Mesodermal cell (in vitro differentiated cells): ENCODE measurements around the gene MT1X.
"Not testable (repeated sequence)": the region's sequence is repeated elsewhere in the genome, so short reads cannot be mapped to it uniquely, and the experiment has no call there.

ENCODE experiments used
- H3K27ac ChIP-seq: 2 replicates; pipeline ENCODE4 v1.7.0; 2013; ENCODE audit warnings: mild to moderate bottlenecking, low read depth, low read length, moderate library complexity; ENCODE audit not compliant: severe bottlenecking
- H3K36me3 ChIP-seq: 2 replicates; pipeline ENCODE4 v1.7.1; 2013; ENCODE audit warnings: mild to moderate bottlenecking, low read length, moderate library complexity; ENCODE audit not compliant: control insufficient read depth, insufficient read depth
- H3K4me1 ChIP-seq: one replicate; pipeline ENCODE4 v1.7.1; 2013; ENCODE audit warnings: mild to moderate bottlenecking, low read length; ENCODE audit not compliant: insufficient read depth, control insufficient read depth, poor library complexity, severe bottlenecking
- H3K4me3 ChIP-seq: 2 replicates; pipeline ENCODE4 v1.7.0; 2013; ENCODE audit warnings: low read length, control low read depth, mild to moderate bottlenecking; ENCODE audit not compliant: insufficient read depth, poor library complexity, severe bottlenecking; ENCODE audit errors: extremely low read depth
- H3K9me3 ChIP-seq: 2 replicates; pipeline ENCODE4 v1.7.1; 2013; ENCODE audit warnings: mild to moderate bottlenecking, low read length, moderate library complexity; ENCODE audit not compliant: control insufficient read depth
- WGBS, 2 experiments: methylation state at CpG; one replicate each; pipeline ENCODE4 v1.1.5; 2013; ENCODE audit warnings: missing lambda C conversion rate in 2 of 2; ENCODE audit not compliant: insufficient coverage in 2 of 2; 5-methylcytosine and 5-hydroxymethylcytosine counted together

The MT1X gene

DNA sequence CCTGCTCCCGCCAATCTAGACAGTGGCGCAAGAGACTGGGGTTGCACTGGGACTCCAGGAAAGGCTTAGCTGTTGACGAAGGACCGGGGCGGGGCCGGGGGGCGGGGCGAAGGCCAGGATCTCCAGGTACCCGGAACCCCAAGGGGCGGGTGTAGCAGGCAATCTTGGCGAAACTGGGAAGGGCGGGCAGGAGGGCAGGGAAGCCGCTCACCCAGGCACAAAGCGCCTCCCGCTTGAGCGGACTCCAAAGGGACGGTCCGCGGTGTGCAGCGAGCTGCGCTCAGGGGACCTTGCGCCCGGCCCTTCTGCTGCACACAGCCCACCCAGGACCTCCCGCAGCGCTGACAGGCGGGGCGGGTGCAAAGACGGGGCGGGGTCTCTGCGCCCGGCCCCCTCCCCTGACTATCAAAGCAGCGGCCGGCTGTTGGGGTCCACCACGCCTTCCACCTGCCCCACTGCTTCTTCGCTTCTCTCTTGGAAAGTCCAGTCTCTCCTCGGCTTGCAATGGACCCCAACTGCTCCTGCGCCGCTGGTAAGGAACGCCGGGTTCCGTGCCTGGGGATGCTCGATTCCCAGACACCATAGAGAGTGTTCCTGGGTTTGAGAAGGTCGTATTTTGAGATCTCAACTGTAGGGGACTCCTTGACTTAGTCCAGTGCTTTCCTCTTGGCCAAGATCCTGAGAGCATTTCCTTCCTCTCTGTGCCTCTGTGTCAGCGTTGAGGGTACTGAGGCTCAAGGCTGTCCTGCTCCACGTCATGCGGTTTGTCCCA lies 24.5 kb upstream of the MT1X start, which contains the start of gene MT1F:
TSS of gene MT1F (plus strand) at position 405 of the 772 bp plus-strand sequence. CDS start at position 505, 100 bp downstream.
- H3K4me3 ChIP-seq, result peak within 1 kb of the TSS; percentile 39
- H3K4me1 ChIP-seq, result no peaks in the 10 kb centered on the region
- no peaks in the 10 kb centered on the region for H3K36me3 ChIP-seq
- WGBS, 2 experiments, result 3 to 4% methylated on average over 45 to 46 of the region's 46 CpGs
- no peaks in the 10 kb centered on the region for H3K9me3 ChIP-seq
- H3K27ac ChIP-seq, result no peak within 1 kb of the TSS

DNA sequence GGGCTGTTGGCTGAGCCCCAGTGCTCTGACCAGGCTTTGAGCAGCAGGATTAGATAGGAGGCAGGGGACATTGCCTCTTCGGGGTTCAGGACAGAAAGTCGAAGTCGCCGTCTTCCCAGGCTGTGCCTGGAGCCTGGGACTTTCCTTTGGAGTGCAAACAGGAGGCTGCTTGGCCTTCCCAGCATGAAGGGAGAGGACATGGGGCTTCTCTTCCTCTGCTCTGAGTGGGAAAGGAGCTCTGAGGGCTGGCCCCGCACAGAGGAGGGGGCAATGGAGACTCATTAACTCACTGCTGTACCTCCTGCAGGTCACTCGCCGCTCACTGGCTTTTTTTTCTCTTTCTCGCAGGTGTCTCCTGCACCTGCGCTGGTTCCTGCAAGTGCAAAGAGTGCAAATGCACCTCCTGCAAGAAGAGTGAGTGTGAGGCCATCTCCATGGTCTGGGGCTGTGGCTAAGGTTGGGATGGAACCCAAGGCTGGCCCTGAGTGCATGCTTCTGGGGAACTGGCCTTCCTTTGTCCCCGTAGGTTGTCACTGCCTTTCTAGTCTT lies 23.9 kb upstream of the MT1X start:
- no peaks in the 10 kb centered on the region for H3K9me3 ChIP-seq
- H3K36me3 ChIP-seq, result no peaks in the 10 kb centered on the region
- H3K27ac ChIP-seq, result no peak overlapping the region
- no peaks in the 10 kb centered on the region for H3K4me1 ChIP-seq
- no peak overlapping the region for H3K4me3 ChIP-seq
- WGBS, 2 experiments, result 25 to 36% methylated on average over 8 to 9 of the region's 10 CpGs

DNA sequence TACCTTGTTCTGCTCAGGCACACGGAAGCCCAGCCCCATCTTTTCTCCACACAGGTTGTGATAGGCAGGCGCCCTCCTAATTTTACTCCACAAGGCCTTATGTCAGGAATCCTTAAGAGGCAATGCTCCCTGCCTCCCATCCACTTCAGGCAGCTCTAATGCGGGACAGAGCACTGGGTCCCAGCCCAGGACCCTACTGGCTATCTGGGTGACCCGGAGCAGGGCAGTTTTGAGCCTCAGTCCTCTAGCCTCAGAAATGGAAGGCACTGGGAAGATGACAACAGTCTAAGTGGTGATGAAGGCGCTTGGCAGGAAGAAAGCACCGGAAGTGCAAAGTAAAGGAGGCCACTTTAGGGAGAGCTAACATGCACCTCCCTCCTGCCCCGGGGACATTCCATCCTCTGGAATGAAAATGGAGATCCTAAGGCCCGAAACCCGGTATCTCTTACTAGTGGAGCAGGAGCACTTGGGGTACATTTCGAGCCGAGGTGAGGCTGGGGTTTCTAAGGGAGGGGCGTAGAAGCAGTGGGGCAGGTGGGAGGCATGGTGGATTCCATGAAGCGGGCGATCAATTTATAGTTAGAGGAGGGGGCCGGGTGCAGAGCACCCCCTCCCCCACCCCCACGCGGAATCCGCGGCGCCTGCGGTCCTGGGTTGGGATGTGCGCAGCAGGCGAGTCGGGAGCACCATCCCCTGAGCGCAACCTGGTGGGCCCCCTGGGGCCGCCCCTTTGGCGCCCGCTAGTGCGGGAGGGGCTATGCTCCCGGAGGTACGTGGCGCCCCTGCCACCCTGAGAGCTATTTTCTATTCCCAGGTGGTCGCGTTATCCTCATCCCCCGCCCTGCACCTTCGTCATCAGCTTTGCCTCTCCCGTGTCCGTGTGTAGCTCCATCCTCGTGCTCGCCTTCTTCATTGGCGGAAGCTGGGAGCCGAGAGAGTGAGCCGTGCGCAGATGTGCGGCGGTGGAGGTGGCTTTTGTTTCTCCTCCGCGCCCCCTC lies 19.6 kb upstream of the MT1X start:
- Histone ChIP-seq H3K4me1 (no peaks in the 10 kb centered on the region), H3K4me3 (no peak overlapping the region), H3K36me3 (no peaks in the 10 kb centered on the region), H3K9me3 (no peaks in the 10 kb centered on the region), H3K27ac (no peak overlapping the region)
- WGBS, 2 experiments, result 16 to 17% methylated on average over 34 to 44 of the region's 48 CpGs

DNA sequence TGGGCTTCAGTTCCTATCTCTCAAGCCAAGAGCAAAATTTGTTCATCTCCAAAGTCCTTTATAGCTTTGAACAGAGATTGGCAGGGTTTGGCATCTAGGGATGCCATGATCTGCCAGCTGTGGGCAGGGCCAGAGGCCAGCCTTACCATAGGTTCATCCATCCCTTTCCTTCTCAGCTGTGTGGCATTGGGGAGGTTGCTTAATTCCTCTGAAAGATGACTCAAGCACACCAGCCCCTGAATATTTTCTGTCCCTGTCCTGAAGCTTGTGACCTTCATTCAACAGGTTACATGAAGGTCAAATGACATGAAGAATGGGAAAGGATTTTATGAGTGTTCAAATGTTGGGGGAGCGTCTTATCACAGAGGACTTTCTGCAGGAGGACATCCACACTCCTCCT lies 17.8 kb upstream of the MT1X start:
- WGBS, 2 experiments, result no CpG with 5 or more reads among the region's 1 CpG
- no peaks in the 10 kb centered on the region for H3K36me3 ChIP-seq
- H3K9me3 ChIP-seq, result no peaks in the 10 kb centered on the region
- H3K4me1 ChIP-seq, result no peaks in the 10 kb centered on the region
- H3K27ac ChIP-seq, result no peak overlapping the region
- H3K4me3 ChIP-seq, result no peak overlapping the region

DNA sequence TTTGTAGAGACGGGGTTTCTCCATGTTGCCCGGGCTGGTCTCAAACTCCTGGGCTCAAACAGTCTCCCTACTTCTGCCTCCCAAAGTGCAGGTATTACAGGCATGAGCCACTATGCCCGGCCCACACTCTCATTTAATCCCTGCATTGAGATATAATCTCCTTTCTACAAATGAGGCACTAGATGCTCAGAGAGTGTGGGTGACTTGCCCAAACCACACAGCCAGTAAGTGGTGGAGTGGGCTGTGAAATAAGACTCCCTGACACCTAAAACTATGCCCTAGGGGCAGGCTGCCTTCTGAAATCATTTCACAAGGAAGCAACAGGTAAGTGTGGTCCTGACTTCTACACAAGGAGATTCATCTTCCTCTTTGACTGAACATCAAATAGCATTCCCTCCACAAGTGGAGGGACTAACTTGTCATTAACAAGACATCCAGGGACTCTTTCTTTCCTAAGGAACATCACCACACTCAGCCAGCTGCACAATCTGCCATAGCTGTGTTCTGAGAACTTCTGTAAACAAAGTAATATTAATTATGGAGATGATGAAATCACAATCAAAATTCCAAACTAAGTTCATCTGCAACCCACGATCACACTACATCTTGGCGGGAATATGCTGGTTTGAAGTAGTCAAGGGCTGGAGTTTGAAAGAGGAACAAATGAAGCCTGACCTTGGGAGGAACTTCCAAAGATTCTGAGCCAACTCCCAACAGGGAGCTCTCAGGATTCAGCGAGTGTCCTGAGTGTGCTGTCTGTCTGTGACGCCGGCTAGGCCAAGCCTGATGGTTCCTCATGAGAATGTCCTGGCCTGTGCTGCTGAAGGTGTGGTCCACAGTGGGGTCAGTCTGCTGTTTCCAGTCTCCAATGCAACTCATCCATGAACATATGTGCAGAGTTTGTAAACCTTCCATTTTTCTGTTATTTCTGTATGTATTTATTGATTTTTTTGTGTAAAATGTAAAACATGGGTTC lies 16.7 kb upstream of the MT1X start:
- not testable (repeated sequence) for H3K4me3 ChIP-seq, H3K36me3 ChIP-seq, H3K4me1 ChIP-seq, H3K27ac ChIP-seq, H3K9me3 ChIP-seq
- 68% methylated on average over 5 to 6 of the region's 8 CpGs for WGBS, 2 experiments

DNA sequence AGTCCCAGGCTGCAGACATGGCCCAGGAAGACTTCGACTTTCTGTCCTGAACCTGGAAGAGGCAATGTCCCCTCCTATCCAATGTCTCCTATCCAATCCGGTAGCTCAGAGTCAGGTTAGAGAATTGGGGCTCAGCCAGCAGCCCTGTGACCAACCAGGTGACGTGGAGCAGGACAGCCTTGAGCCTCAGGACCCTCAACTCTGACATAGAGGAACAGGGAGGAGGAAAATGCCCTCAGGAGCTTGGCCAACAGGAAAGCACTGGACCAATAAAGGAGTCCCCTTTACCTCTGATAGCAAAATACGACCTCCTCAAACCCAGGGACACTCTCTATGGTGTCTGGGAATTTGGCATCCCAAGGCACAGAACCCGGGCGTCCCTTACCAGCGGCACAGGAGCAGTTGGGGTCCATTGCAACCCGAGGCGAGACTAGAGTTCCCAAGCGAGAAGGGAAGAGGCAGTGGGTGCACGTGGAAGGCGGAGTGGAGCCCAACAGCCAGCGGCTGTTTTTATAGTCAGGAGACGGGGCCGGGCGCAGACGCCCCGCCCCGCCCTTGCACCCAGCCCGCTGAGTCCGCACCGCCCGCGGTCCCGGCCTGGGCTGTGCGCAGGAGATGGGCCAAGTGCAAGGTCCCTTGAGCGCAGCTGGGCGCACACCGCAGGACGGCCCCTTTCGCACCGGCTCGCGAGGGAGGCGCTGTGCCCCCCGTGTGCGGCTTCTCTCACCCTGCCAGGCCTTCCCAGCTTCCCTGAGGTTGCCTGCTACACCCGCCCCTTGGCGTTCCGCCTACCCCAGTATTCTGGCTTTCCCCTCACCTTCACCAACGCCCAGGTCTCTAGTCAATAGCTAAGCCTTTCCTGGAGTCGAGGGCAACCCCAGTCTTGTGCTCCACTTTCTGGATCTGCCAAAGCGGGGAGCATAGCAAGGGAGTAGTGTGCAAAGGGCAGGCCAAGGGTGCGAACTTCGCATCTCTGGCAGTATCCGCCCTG lies 14.4 kb upstream of the MT1X start, which contains the start of gene MT1G:
TSS of gene MT1G (minus strand) at position 485 of the 991 bp plus-strand sequence. CDS start at position 413, 72 bp downstream.
- no peak within 1 kb of the TSS for H3K4me3 ChIP-seq
- no peaks in the 10 kb centered on the region for H3K4me1 ChIP-seq
- H3K36me3 ChIP-seq, result no peaks in the 10 kb centered on the region
- 15 to 22% methylated on average over 39 to 45 of the region's 46 CpGs for WGBS, 2 experiments
- no peaks in the 10 kb centered on the region for H3K9me3 ChIP-seq
- no peak within 1 kb of the TSS for H3K27ac ChIP-seq

DNA sequence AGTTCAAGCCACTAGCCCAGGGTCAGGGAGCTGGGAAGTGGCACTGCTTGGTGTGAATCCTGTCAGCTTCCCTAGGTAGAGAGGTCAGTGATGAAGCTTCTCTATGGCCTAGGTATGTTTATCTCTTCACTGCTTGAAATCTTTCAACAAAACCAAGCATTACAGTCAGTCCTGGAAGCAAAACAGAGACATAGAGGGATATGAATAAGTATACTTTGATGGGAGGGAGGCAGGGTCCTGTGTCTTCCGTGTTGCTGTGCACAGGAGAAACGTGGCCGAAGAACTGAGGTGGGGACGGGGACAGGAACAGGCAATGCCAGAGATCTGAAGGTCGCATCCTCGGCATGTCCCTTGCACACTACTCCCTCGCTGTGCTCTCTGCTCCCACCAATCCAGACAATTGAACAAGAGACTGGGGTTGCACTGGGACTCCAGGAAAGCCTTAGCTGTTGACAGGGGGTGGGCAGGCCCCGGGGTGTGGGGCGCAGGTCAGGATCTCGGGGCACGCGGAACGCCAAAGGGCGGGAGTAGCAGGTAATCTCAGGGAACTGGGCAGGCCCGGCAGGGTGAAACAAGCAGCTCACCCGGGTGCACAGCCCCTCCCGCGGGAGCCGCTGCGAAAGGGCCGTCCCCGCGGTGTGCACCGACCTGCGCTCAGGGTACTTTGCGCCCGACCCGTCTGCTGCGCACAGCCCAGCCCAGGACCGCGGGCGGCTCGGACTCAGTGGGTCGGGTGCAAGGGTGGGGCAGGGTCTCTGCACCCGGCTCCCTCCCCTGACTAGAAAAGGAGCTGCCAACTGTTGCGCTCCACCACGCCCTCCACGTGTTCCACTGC lies 13.0 kb upstream of the MT1X start, which contains the start of gene MT1H:
TSS of gene MT1H (plus strand) at position 810 of the 835 bp plus-strand sequence. CDS start 71 bp downstream, outside the sequence.
- Histone ChIP-seq H3K4me1 (no peaks in the 10 kb centered on the region), H3K9me3 (no peaks in the 10 kb centered on the region), H3K27ac (no peak within 1 kb of the TSS), H3K36me3 (no peaks in the 10 kb centered on the region), H3K4me3 (no peak within 1 kb of the TSS)
- 22 to 28% methylated on average over 36 of the region's 38 CpGs for WGBS, 2 experiments

DNA sequence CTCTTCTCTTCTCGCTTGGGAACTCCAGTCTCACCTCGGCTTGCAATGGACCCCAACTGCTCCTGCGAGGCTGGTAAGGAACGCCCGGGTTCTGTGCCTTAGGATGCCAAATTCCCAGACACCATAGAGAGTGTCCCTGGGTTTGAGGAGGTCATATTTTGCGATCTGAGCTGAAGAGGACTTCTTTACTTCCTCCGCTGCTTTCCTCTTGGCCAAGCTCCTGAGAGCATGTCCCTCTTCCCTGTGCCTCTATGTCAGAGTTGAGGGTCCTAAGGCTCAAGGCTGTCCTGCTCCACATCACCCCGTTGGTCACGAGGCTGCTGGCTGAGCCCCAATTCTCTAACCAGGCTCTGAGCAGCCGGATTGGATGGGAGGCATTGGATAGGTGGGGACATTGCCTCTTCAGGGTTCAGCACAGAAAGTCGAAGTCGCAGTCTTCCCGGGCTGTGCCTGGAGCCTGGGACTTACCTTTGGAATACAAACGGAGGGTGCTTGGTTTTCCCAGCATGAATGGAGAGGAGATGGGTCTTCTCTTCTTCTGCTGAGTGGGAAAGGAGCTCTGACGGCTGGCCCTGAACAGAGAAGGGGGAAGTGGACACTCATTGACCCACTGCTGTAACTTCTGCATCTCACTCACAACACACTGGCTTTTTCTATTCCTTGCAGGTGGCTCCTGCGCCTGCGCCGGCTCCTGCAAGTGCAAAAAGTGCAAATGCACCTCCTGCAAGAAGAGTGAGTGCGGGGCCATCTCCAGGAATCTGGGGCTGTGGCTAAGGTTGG lies 12.2 kb upstream of the MT1X start:
- Histone ChIP-seq H3K36me3 (no peaks in the 10 kb centered on the region), H3K4me3 (no peak overlapping the region), H3K9me3 (no peaks in the 10 kb centered on the region), H3K27ac (no peak overlapping the region), H3K4me1 (no peaks in the 10 kb centered on the region)
- 34 to 37% methylated on average over 15 to 17 of the region's 19 CpGs for WGBS, 2 experiments
